Loucy (cell line): ENCODE data around the gene KLHDC4.

ENCODE experiments used
- CTCF ChIP-seq: fragments of 200-600 bp; sonication (generic); conservative IDR thresholded peaks from 2 replicates; pipeline ENCODE4 v1.5.1; 2014; ENCODE audit warnings: mild to moderate bottlenecking, antibody characterized with exemption, low read length
- EZH2phosphoT487 ChIP-seq: fragments of 200-600 bp; IDR thresholded peaks from 2 replicates; pipeline ENCODE4 v1.6.1; 2018; ENCODE audit warnings: antibody characterized with exemption, mild to moderate bottlenecking, moderate library complexity, borderline replicate concordance

DNA sequence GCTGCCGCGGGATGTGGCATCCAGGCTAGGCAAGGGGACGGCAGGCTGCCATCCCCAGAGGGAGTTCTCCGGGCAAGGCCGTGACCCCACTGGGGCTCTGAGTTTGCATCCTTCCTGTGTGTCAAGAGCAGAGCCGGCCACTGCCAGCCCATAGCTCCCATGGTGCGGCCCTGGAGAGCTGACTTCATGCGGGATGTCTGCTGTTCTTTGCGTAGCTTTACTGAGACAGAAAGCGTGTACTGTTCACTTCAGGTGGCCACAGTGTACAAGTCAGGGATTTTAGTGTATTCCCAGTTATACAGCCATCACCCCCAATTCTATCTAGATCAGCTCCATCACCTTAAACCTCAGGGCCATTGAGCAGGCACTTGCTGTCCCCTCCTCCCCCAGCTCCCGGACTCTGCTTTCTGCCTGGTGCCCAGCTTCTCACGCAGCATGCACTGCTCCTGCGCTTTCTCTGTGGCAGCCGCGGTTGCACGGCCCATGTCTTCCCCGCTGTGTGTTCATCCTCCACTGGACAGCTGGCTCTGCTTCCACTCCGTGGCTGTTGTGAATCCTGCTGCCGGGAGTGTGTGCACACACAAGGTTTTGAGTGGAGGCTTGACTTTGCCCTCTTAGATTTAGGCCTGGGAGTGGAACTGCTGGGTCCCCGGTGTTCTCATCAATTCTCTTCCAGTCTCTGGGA, 71.2 kb downstream of the KLHDC4 start:
- no peak for TF ChIP-seq CTCF
- no peak for TF ChIP-seq EZH2phosphoT487
